DOHH2 (cell line): ENCODE results near the gene FTCDNL1.

Experiments
- CTCF ChIP-seq: fragments of 200-600 bp; sonication (generic); IDR thresholded peaks from one replicate; pipeline ENCODE4 v1.5.1; 2014; ENCODE audit warnings: antibody characterized with exemption, mild to moderate bottlenecking, low read depth, low read length; ENCODE audit not compliant: poor library complexity, severe bottlenecking
- EZH2phosphoT487 ChIP-seq: fragments of 200-600 bp; sonication (generic); IDR thresholded peaks from 2 replicates; pipeline ENCODE4 v1.6.1; 2017; ENCODE audit warnings: borderline replicate concordance, mild to moderate bottlenecking, antibody characterized with exemption, low read length, moderate library complexity, mixed read lengths

GRCh38 chr2:199830531-199830930 lies 20.5 kb downstream of the FTCDNL1 start:
- no peak for TF ChIP-seq CTCF
- no peak for TF ChIP-seq EZH2phosphoT487
